H1 (cell line): Measurements from ENCODE around the gene FRRS1L. TPM values are rescaled to one million over a fixed set of nuclear protein-coding genes. Genes with fewer than 3 reads are reported as not detected.

Experiments
- CTCF ChIA-PET: fragments of 300-600 bp; sonication (Branson Sonifier 250); formaldehyde crosslinking; loops from one replicate; lab custom pipeline; 2021; ENCODE audit not compliant: partially characterized antibody; lab: Charles Lee
- POLR2A ChIA-PET: fragments of 300-600 bp; sonication (Branson Sonifier 250); formaldehyde crosslinking; loops from one replicate; lab custom pipeline; 2021; ENCODE audit warnings: inconsistent platforms; ENCODE audit not compliant: partially characterized antibody; lab: Charles Lee
- DNase-seq, 2 experiments: peaks; one replicate each; pipeline versions ENCODE4 v3.0.0 to v3.0.0-alpha.2; 2010 to 2022; ENCODE audit warnings: low spot score in 2 of 2, low read depth in 1 of 2, mixed read lengths in 1 of 2
- FAIRE-seq: peaks from 2 replicates; lab custom pipeline; 2011; peaks lifted over from hg19 to GRCh38; lab: Jason Lieb, UNC
- H2AFZ ChIP-seq: 2 replicates; pipeline ENCODE4 v1.8.1; 2012; ENCODE audit warnings: low read length, inconsistent platforms
- H2AK5ac ChIP-seq: 2 replicates; pipeline ENCODE4 v1.6.1; 2013; ENCODE audit warnings: low read depth, low read length
- H2BK120ac ChIP-seq: replicated peaks from 2 replicates; pipeline ENCODE3; 2013; ENCODE audit warnings: low read depth, low read length, inconsistent platforms
- H2BK12ac ChIP-seq: 2 replicates; pipeline ENCODE4 v1.6.1; 2013; ENCODE audit warnings: low read depth, low read length
- H2BK15ac ChIP-seq: 2 replicates; pipeline ENCODE4 v1.6.1; 2013; ENCODE audit warnings: low read length
- H2BK20ac ChIP-seq: 2 replicates; pipeline ENCODE4 v1.6.1; 2013; ENCODE audit warnings: low read length
- H2BK5ac ChIP-seq: 2 replicates; pipeline ENCODE4 v1.6.1; 2013; ENCODE audit warnings: low read depth, low read length
- H3K14ac ChIP-seq: 2 replicates; pipeline ENCODE4 v1.6.1; 2013; ENCODE audit warnings: inconsistent platforms; ENCODE audit not compliant: insufficient read length
- H3K18ac ChIP-seq: 2 replicates; pipeline ENCODE4 v1.6.1; 2013; ENCODE audit warnings: low read length; ENCODE audit errors: extremely low read depth
- H3K23ac ChIP-seq: 2 replicates; pipeline ENCODE4 v1.6.1; 2013; ENCODE audit warnings: inconsistent platforms; ENCODE audit not compliant: insufficient read length
- H3K23me2 ChIP-seq: 2 replicates; pipeline ENCODE4 v1.6.1; 2013; ENCODE audit warnings: low read depth, low read length
- H3K27ac ChIP-seq: 2 replicates; pipeline ENCODE4 v1.6.1; 2011; ENCODE audit warnings: low read depth, low read length, inconsistent platforms
- H3K27me3 ChIP-seq, 4 experiments: replicated peaks in 1 of 4; 1 replicate in 1 of 4; 2 replicates in 3 of 4; pipeline versions ENCODE4 v1.6.1 to v1.8.1; 2011 to 2013; ENCODE audit warnings: low read length in 3 of 4, mild to moderate bottlenecking in 3 of 4, inconsistent platforms in 2 of 4, mixed read lengths in 2 of 4, moderate library complexity in 1 of 4; ENCODE audit not compliant: control insufficient read depth in 3 of 4, insufficient read depth in 3 of 4; ENCODE audit errors: extremely low read depth in 1 of 4
- H3K36me3 ChIP-seq, 4 experiments: 2 replicates each; pipeline versions ENCODE4 v1.6.1 to v1.8.1; 2011 to 2013; ENCODE audit warnings: mild to moderate bottlenecking in 4 of 4, low read length in 3 of 4, moderate library complexity in 2 of 4, control low read depth in 1 of 4, inconsistent platforms in 1 of 4; ENCODE audit not compliant: insufficient read depth in 4 of 4, control insufficient read depth in 2 of 4
- H3K4ac ChIP-seq: replicated peaks from 2 replicates; pipeline ENCODE3; 2013; ENCODE audit warnings: low read length, low read depth, mixed read lengths, inconsistent platforms; ENCODE audit not compliant: insufficient read length
- H3K4me1 ChIP-seq, 4 experiments: replicated peaks in 1 of 4; 1 replicate in 1 of 4; 2 replicates in 3 of 4; pipeline versions ENCODE4 v1.6.1 to v1.8.1; 2011 to 2013; ENCODE audit warnings: low read length in 3 of 4, inconsistent platforms in 2 of 4, mixed read lengths in 1 of 4; ENCODE audit not compliant: insufficient read depth in 4 of 4, control insufficient read depth in 3 of 4
- H3K4me2 ChIP-seq, 2 experiments: 2 replicates each; pipeline versions ENCODE4 v1.6.1 to v1.8.1; 2011 to 2013; ENCODE audit warnings: low read depth in 2 of 2, low read length in 2 of 2, control low read depth in 1 of 2, inconsistent platforms in 1 of 2, mild to moderate bottlenecking in 1 of 2; ENCODE audit not compliant: insufficient read depth in 1 of 2
- H3K4me3 ChIP-seq, 4 experiments: fragments of 200-600, 300-600 bp in 1 of 4; sonication (generic), shearing (Covaris generic), sonication (Bioruptor Twin) in 1 of 4; 2 replicates each; pipeline versions ENCODE4 v1.5.1 to v1.8.1; 2011 to 2016; ENCODE audit warnings: low read length in 4 of 4, low read depth in 3 of 4, control low read depth in 2 of 4, inconsistent platforms in 2 of 4, mild to moderate bottlenecking in 2 of 4, mixed read lengths in 1 of 4, moderate library complexity in 1 of 4; ENCODE audit not compliant: insufficient read depth in 2 of 4; ENCODE audit errors: extremely low read depth in 1 of 4
- H3K56ac ChIP-seq: replicated peaks from 2 replicates; pipeline ENCODE3; 2013; ENCODE audit warnings: low read depth, mild to moderate bottlenecking, mixed read lengths, low read length, inconsistent platforms; ENCODE audit not compliant: insufficient read length
- H3K79me1 ChIP-seq: 2 replicates; pipeline ENCODE4 v1.6.1; 2013; ENCODE audit warnings: low read depth, low read length, control low read depth
- H3K79me2 ChIP-seq, 2 experiments: 2 replicates each; pipeline versions ENCODE4 v1.6.1 to v1.8.1; 2012 to 2013; ENCODE audit warnings: low read length in 2 of 2, mild to moderate bottlenecking in 2 of 2, inconsistent platforms in 1 of 2; ENCODE audit not compliant: insufficient read depth in 2 of 2, control insufficient read depth in 1 of 2
- H3K9ac ChIP-seq, 4 experiments: replicated peaks in 1 of 4; 1 replicate in 1 of 4; 2 replicates in 3 of 4; pipeline versions ENCODE4 v1.6.1 to v1.8.1; 2011 to 2013; ENCODE audit warnings: low read depth in 3 of 4, low read length in 3 of 4, control low read depth in 2 of 4, mild to moderate bottlenecking in 2 of 4, moderate library complexity in 2 of 4, inconsistent platforms in 1 of 4; ENCODE audit errors: extremely low read depth in 1 of 4
- H3K9me3 ChIP-seq, 2 experiments: 2 replicates each; pipeline versions ENCODE4 v1.6.1 to v1.8.1; 2012 to 2013; ENCODE audit warnings: mild to moderate bottlenecking in 2 of 2, moderate library complexity in 2 of 2, control low read depth in 1 of 2, inconsistent platforms in 1 of 2, low read depth in 1 of 2, low read length in 1 of 2, mixed read lengths in 1 of 2; ENCODE audit not compliant: insufficient read depth in 2 of 2
- H4K20me1 ChIP-seq, 2 experiments: replicated peaks in 1 of 2; 2 replicates each; pipeline versions ENCODE3 to v1.8.1; 2011 to 2013; ENCODE audit warnings: inconsistent platforms in 2 of 2, low read length in 2 of 2, mild to moderate bottlenecking in 1 of 2; ENCODE audit not compliant: insufficient read depth in 2 of 2, control insufficient read depth in 1 of 2
- H4K5ac ChIP-seq: 2 replicates; pipeline ENCODE4 v1.6.1; 2013; ENCODE audit warnings: low read length, low read depth, mixed read lengths, inconsistent platforms; ENCODE audit not compliant: insufficient read length
- H4K8ac ChIP-seq: 2 replicates; pipeline ENCODE4 v1.8.0; 2013; ENCODE audit warnings: mild to moderate bottlenecking, moderate library complexity, low read length, inconsistent platforms; ENCODE audit not compliant: insufficient read depth; ENCODE audit errors: extremely low read depth
- H4K91ac ChIP-seq: replicated peaks from 2 replicates; pipeline ENCODE3; 2013; ENCODE audit warnings: low read length, mixed read lengths, inconsistent platforms; ENCODE audit not compliant: insufficient read length
- ASH2L ChIP-seq: fragments of 200-600, 300-600 bp; sonication (generic); IDR thresholded peaks from one replicate; pipeline ENCODE4 v1.7.1; 2017; ENCODE audit warnings: low read length
- BCL11A ChIP-seq, 2 experiments: IDR thresholded peaks; one replicate each; pipeline ENCODE4 v1.6.1; 2011; ENCODE audit warnings: low read depth in 2 of 2, low read length in 2 of 2, mild to moderate bottlenecking in 2 of 2
- EP300 ChIP-seq, 2 experiments: IDR thresholded peaks; 1 replicate in 1 of 2; 2 replicates in 1 of 2; pipeline ENCODE4 v1.6.1; 2011 to 2012; ENCODE audit warnings: low read depth in 2 of 2, low read length in 2 of 2, mild to moderate bottlenecking in 2 of 2, borderline replicate concordance in 1 of 2, inconsistent platforms in 1 of 2, moderate library complexity in 1 of 2
- NRF1 ChIP-seq: IDR thresholded peaks from 2 replicates; pipeline ENCODE4 v1.6.1; 2011; ENCODE audit warnings: mild to moderate bottlenecking, low read depth, low read length, improper control_type of control experiment
- PHF8 ChIP-seq: fragments of 200-600 bp; sonication (generic); conservative IDR thresholded peaks from 2 replicates; pipeline ENCODE4 v1.7.1; 2012; ENCODE audit warnings: low read depth, mild to moderate bottlenecking, inconsistent platforms, low read length, moderate library complexity
- POLR2A ChIP-seq, 2 experiments: IDR thresholded peaks; 1 replicate in 1 of 2; 2 replicates in 1 of 2; pipeline ENCODE4 v1.6.1; 2011; ENCODE audit warnings: low read depth in 2 of 2, low read length in 2 of 2, mild to moderate bottlenecking in 2 of 2; ENCODE audit errors: control extremely low read depth in 1 of 2
- POLR2AphosphoS5 ChIP-seq: IDR thresholded peaks from 2 replicates; pipeline ENCODE4 v1.6.1; 2011; ENCODE audit warnings: low read depth, low read length
- SIRT6 ChIP-seq: IDR thresholded peaks from one replicate; pipeline ENCODE4 v1.7.1; 2012; ENCODE audit warnings: low read length, inconsistent platforms
- SP4 ChIP-seq: IDR thresholded peaks from 2 replicates; pipeline ENCODE4 v1.6.1; 2012; ENCODE audit warnings: low read length, inconsistent platforms
- whole genome bisulfite sequencing, 2 experiments: shearing (Covaris generic) in 1 of 2; methylation state at CpG; one replicate each; pipeline versions ENCODE4 v1.1.6 to v1.1.7; 2013 to 2015; ENCODE audit warnings: low lambda C conversion rate in 2 of 2, mixed read lengths in 2 of 2, inconsistent platforms in 1 of 2, low coverage in 1 of 2, missing lambda C conversion rate in 1 of 2; ENCODE audit not compliant: insufficient replicate concordance in 2 of 2, insufficient coverage in 1 of 2, insufficient read length in 1 of 2; ENCODE audit errors: extremely low coverage in 1 of 2, missing lambda C conversion rate in 1 of 2; 5-methylcytosine and 5-hydroxymethylcytosine counted together
- polyA plus RNA-seq, 7 experiments: library from polyadenylated mRNA; depleted of rRNA in 3 of 7; stranded (reverse) in 5 of 7; unstranded in 2 of 7; fragments of >200 nt in 5 of 7; fragments of 200-250 nt in 2 of 7; gene quantifications; 1 replicate in 5 of 7; 2 replicates in 1 of 7; 4 replicates in 1 of 7; pipeline versions ENCODE4 v1.2.1 to v1.2.3, GENCODE V29; 2011 to 2013; ENCODE audit warnings: missing spikeins in 2 of 7, mixed read lengths in 2 of 7
- total RNA-seq: library from RNA; stranded (reverse); fragmentation: NEBNext Ultra II Directional; extraction: Animal tissue kit (Norgen Biotek cat#: 25700); gene quantifications from 2 replicates; pipeline ENCODE4 v1.2.1, GENCODE V29; 2021
- TF ChIP-seq, protein P1 (sequence below): IDR thresholded peaks from 2 replicates; pipeline ENCODE4 v1.6.1; 2012; ENCODE audit warnings: low read length, inconsistent platforms
- TF ChIP-seq, protein P2 (sequence below): IDR thresholded peaks from 2 replicates; pipeline ENCODE4 v1.6.1; 2011; ENCODE audit warnings: low read depth, mild to moderate bottlenecking, low read length; ENCODE audit not compliant: insufficient read depth

FRRS1L gene
- total and polyA plus RNA-seq, 2 of the 8 experiments (the other 6 are each of a cell fraction or from before 2014, with no cell fraction given): 1.0 to 2.2 TPM

DNA sequence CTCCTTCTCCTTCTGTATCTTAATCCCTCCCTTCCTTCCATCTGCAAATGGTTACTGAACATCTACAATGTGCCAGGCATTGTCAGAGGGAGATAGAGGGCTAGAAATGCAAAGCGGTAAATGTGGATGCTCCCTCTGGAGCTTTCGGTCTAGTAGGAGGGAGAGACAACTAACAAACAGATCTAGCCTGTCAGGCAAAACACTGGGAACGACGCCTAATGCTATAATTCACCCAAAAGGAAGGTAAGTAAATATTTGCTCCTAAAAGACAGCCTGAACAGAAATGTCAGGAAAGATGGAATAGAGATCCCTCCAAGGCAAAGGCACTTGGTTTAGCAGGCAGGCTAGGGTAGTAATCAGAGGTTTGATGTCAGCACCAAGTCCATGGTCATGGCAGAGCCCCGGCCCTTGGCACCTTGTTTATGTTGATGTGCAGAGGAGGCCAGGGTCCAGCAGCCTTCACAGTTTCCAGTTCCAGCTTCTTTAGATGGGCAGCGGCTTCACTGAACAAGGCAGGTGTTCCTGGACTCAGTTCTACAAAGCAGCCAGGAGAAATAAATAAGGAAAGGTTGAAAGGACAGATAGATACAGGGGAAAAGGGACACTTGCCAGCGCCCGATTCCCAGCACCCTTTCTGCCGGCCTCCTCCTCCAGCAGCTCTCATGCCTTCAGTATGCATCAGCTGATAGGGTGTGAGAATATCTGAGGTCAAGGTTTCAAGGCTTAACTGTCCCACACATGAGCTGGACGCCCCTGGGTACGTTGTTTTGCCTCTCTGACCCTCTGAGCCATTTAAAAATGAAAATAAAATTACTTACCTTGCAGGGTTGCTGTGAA is 46.5 kb upstream of the FRRS1L start:
- Histone ChIP-seq H2BK120ac (no peak overlapping the region), H4K20me1 (no peaks in the 10 kb centered on the region), H3K4me2 (no peak overlapping the region), H3K36me3 (no peaks in the 10 kb centered on the region), H2AFZ (no peak overlapping the region), H3K4ac (no peak overlapping the region), H3K23ac (no peak overlapping the region), H3K23me2 (no peaks in the 10 kb centered on the region), H3K9me3 (no peaks in the 10 kb centered on the region), H3K9ac (no peak overlapping the region), H3K27me3 (no peaks in the 10 kb centered on the region), H3K27ac (no peak overlapping the region), H4K91ac (no peak overlapping the region), H2BK12ac (no peak overlapping the region), H4K8ac (no peak overlapping the region), H3K4me1 (no peaks in the 10 kb centered on the region), H2BK15ac (no peak overlapping the region), H3K18ac (no peak overlapping the region), H3K56ac (no peak overlapping the region), H4K5ac (no peak overlapping the region), H2BK5ac (no peak overlapping the region), H3K79me2 (no peaks in the 10 kb centered on the region), H3K79me1 (no peaks in the 10 kb centered on the region), H3K14ac (no peak overlapping the region), H2BK20ac (no peak overlapping the region), H3K4me3 (no peak overlapping the region), H2AK5ac (no peak overlapping the region)
- ChIA-PET CTCF (interaction anchor here (1.4 to 3.0 kb wide), 6 partner anchors 8 to 133 kb away, joined by 3 to 15 read pairs (median 6); no protein-coding TSS in a partner anchor), POLR2A (no interaction called here)
- no peak for DNase-seq
- WGBS, 2 experiments: 84% methylated on average over 10 of the region's 11 CpGs; no CpG with 5 or more reads in 1 of the 2 experiments
- no peak for FAIRE-seq
- TF ChIP-seq, protein P1, sequence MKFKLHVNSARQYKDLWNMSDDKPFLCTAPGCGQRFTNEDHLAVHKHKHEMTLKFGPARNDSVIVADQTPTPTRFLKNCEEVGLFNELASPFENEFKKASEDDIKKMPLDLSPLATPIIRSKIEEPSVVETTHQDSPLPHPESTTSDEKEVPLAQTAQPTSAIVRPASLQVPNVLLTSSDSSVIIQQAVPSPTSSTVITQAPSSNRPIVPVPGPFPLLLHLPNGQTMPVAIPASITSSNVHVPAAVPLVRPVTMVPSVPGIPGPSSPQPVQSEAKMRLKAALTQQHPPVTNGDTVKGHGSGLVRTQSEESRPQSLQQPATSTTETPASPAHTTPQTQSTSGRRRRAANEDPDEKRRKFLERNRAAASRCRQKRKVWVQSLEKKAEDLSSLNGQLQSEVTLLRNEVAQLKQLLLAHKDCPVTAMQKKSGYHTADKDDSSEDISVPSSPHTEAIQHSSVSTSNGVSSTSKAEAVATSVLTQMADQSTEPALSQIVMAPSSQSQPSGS: no peak
- no peak for TF ChIP-seq POLR2AphosphoS5
- no peak for TF ChIP-seq SP4
- no peak for TF ChIP-seq POLR2A (IDR thresholded peaks at IDR 0.05; ENCODE audit: control extremely low read depth in 1 of 2, low read depth in 2 of 2, low read length in 2 of 2)
- TF ChIP-seq, protein P2, sequence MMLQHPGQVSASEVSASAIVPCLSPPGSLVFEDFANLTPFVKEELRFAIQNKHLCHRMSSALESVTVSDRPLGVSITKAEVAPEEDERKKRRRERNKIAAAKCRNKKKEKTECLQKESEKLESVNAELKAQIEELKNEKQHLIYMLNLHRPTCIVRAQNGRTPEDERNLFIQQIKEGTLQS: no peak
- TF ChIP-seq NRF1: no peak
- TF ChIP-seq ASH2L: no peak
- no peak for TF ChIP-seq SIRT6
- TF ChIP-seq PHF8: no peak
- no peak for TF ChIP-seq EP300 (IDR thresholded peaks at IDR 0.05; ENCODE audit: borderline replicate concordance in 1 of 2, low read depth in 2 of 2, low read length in 2 of 2)
- TF ChIP-seq BCL11A (IDR thresholded peaks at IDR 0.05; ENCODE audit: low read depth in 2 of 2, low read length in 2 of 2): no peak
